CD14-positive monocyte (primary cell): ENCODE results near the gene EOMES. TPM values are rescaled to one million over a fixed set of nuclear protein-coding genes. Genes with fewer than 3 reads are reported as not detected.

Source experiments
- DNase-seq, 3 donors: peaks; one replicate each; pipeline ENCODE4 v3.0.0-alpha.2; 2011 to 2022
- H2AFZ ChIP-seq: 2 replicates; pipeline ENCODE4 v1.6.0; 2012; ENCODE audit warnings: mild to moderate bottlenecking, low read depth, low read length, inconsistent platforms; ENCODE audit not compliant: insufficient read depth, poor library complexity, severe bottlenecking
- H3K27ac ChIP-seq, 2 donors: 1 replicate in 1 of 2; 2 replicates in 1 of 2; pipeline ENCODE4 v1.5.1; 2012 to 2013; ENCODE audit warnings: low read length in 2 of 2, control low read depth in 1 of 2, inconsistent platforms in 1 of 2, low read depth in 1 of 2, mild to moderate bottlenecking in 1 of 2
- H3K27me3 ChIP-seq, 2 donors: one replicate each; pipeline versions ENCODE4 v1.6.0 to v1.6.1; 2011 to 2013; ENCODE audit warnings: low read length in 2 of 2; ENCODE audit not compliant: control insufficient read depth in 2 of 2, insufficient read depth in 2 of 2
- H3K36me3 ChIP-seq, 2 donors: replicated peaks in 1 of 2; 1 replicate in 1 of 2; 2 replicates in 1 of 2; pipeline versions ENCODE4 v1.5.1 to v1.6.1; 2012 to 2013; ENCODE audit warnings: low read length in 2 of 2, control low read depth in 1 of 2, inconsistent platforms in 1 of 2, mild to moderate bottlenecking in 1 of 2; ENCODE audit not compliant: insufficient read depth in 2 of 2, control insufficient read depth in 1 of 2
- H3K4me1 ChIP-seq, 2 donors: 1 replicate in 1 of 2; 2 replicates in 1 of 2; pipeline versions ENCODE4 v1.5.1 to v1.6.1; 2012 to 2013; ENCODE audit warnings: low read length in 2 of 2, control low read depth in 1 of 2, inconsistent platforms in 1 of 2, mild to moderate bottlenecking in 1 of 2, moderate library complexity in 1 of 2; ENCODE audit not compliant: insufficient read depth in 2 of 2, control insufficient read depth in 1 of 2
- H3K4me2 ChIP-seq: replicated peaks from 2 replicates; pipeline ENCODE3; 2012; ENCODE audit warnings: low read length, moderate library complexity, mild to moderate bottlenecking; ENCODE audit not compliant: poor library complexity, severe bottlenecking; ENCODE audit errors: extremely low read depth
- H3K4me3 ChIP-seq, 3 experiments: fragments of 200-600 bp in 1 of 3; sonication (generic) in 1 of 3; replicated peaks in 1 of 3; 1 replicate in 2 of 3; 2 replicates in 1 of 3; pipeline ENCODE4 v1.5.1; 2011 to 2013; ENCODE audit warnings: low read length in 3 of 3, mild to moderate bottlenecking in 3 of 3, control low read depth in 2 of 3, low read depth in 2 of 3, inconsistent platforms in 1 of 3, moderate library complexity in 1 of 3
- H3K79me2 ChIP-seq: 2 replicates; pipeline ENCODE4 v1.6.0; 2012; ENCODE audit warnings: mild to moderate bottlenecking, control low read depth, inconsistent platforms, low read length, moderate library complexity; ENCODE audit not compliant: insufficient read depth
- H3K9ac ChIP-seq: 2 replicates; pipeline ENCODE4 v1.6.0; 2017; ENCODE audit warnings: low read length, mild to moderate bottlenecking; ENCODE audit not compliant: insufficient read depth, poor library complexity, severe bottlenecking
- H3K9me3 ChIP-seq, 2 donors: replicated peaks in 1 of 2; 1 replicate in 1 of 2; 2 replicates in 1 of 2; pipeline versions ENCODE4 v1.5.1 to v1.6.1; 2012 to 2013; ENCODE audit warnings: low read length in 2 of 2, control low read depth in 1 of 2; ENCODE audit not compliant: control insufficient read depth in 1 of 2, insufficient read depth in 1 of 2
- H4K20me1 ChIP-seq: 2 replicates; pipeline ENCODE4 v1.6.0; 2012; ENCODE audit warnings: mild to moderate bottlenecking, low read length, control low read depth, moderate library complexity; ENCODE audit not compliant: insufficient read depth
- H3K27ac Mint-ChIP-seq, 7 donors: one replicate each; pipeline ENCODE4 v1.8.0; 2020; ENCODE audit warnings: mild to moderate bottlenecking in 7 of 7, mixed read lengths in 7 of 7, moderate library complexity in 6 of 7, inconsistent platforms in 2 of 7
- H3K27me3 Mint-ChIP-seq, 3 donors: one replicate each; pipeline ENCODE4 v1.8.0; 2021 to 2022; ENCODE audit warnings: low read depth in 3 of 3, mild to moderate bottlenecking in 3 of 3, mixed read lengths in 3 of 3, moderate library complexity in 3 of 3, inconsistent platforms in 1 of 3
- H3K36me3 Mint-ChIP-seq, 2 donors: one replicate each; pipeline ENCODE4 v1.8.0; 2020; ENCODE audit warnings: mixed read lengths in 2 of 2, inconsistent platforms in 1 of 2, mild to moderate bottlenecking in 1 of 2
- H3K4me1 Mint-ChIP-seq: one replicate; pipeline ENCODE4 v1.8.0; 2020; ENCODE audit warnings: mild to moderate bottlenecking, mixed read lengths
- H3K4me3 Mint-ChIP-seq, 2 donors: one replicate each; pipeline ENCODE4 v1.8.0; 2020; ENCODE audit warnings: mild to moderate bottlenecking in 2 of 2, mixed read lengths in 2 of 2, moderate library complexity in 1 of 2
- H3K9me3 Mint-ChIP-seq, 7 donors: one replicate each; pipeline ENCODE4 v1.8.0; 2020 to 2022; ENCODE audit warnings: mixed read lengths in 7 of 7, mild to moderate bottlenecking in 6 of 7, moderate library complexity in 6 of 7, inconsistent platforms in 2 of 7
- WGBS: methylation state at CpG from one replicate; pipeline ENCODE4 v1.1.5; 2013; ENCODE audit warnings: missing lambda C conversion rate; ENCODE audit not compliant: insufficient coverage; 5-methylcytosine and 5-hydroxymethylcytosine counted together
- intact Hi-C, 2 donors: fragments of 100-400 bp; cut with micrococcal nuclease; formaldehyde crosslinking; loops; one replicate each; pipeline versions ENCODE4 v1.15.0 to v1.15.1; 2023
- polyA plus RNA-seq, 3 donors: library from polyadenylated mRNA; depleted of rRNA in 1 of 3; unstranded in 2 of 3; stranded (reverse) in 1 of 3; fragments of 300-500 nt in 2 of 3; fragments of >200 nt in 1 of 3; fragmentation: Illumina TruSeq in 2 of 3; gene quantifications; 1 replicate in 2 of 3; 2 replicates in 1 of 3; pipeline ENCODE4 v1.2.3, GENCODE V29; 2012 to 2021
- TF ChIP-seq, protein P1 (sequence below): fragments of 200-600 bp; IDR thresholded peaks from one replicate; pipeline ENCODE4 v1.8.0; 2022; ENCODE audit warnings: antibody characterized with exemption, mild to moderate bottlenecking

EOMES gene
- polyA plus RNA-seq, 3 donors = 0.09 to 0.21 TPM; not detected in 1

- peaks cover 3 to 22% (median 5%) of the 10 kb centered on the region in 3 donors for H3K27me3 Mint-ChIP-seq
- Histone ChIP-seq H3K9ac (no peak overlapping the region), H3K4me2 (no peak overlapping the region), H3K27me3 (no peaks in the 10 kb centered on the region), H3K27ac (no peak overlapping the region), H4K20me1 (no peaks in the 10 kb centered on the region), H3K4me1 (no peaks in the 10 kb centered on the region), H3K9me3 (peaks cover 0 to 3% of the 10 kb centered on the region in 2 donors), H2AFZ (no peak overlapping the region), H3K4me3 (no peak overlapping the region), H3K79me2 (no peaks in the 10 kb centered on the region), H3K36me3 (no peaks in the 10 kb centered on the region)
- TF ChIP-seq, protein P1, sequence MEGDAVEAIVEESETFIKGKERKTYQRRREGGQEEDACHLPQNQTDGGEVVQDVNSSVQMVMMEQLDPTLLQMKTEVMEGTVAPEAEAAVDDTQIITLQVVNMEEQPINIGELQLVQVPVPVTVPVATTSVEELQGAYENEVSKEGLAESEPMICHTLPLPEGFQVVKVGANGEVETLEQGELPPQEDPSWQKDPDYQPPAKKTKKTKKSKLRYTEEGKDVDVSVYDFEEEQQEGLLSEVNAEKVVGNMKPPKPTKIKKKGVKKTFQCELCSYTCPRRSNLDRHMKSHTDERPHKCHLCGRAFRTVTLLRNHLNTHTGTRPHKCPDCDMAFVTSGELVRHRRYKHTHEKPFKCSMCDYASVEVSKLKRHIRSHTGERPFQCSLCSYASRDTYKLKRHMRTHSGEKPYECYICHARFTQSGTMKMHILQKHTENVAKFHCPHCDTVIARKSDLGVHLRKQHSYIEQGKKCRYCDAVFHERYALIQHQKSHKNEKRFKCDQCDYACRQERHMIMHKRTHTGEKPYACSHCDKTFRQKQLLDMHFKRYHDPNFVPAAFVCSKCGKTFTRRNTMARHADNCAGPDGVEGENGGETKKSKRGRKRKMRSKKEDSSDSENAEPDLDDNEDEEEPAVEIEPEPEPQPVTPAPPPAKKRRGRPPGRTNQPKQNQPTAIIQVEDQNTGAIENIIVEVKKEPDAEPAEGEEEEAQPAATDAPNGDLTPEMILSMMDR = no peak
- peaks cover 0 to 11% (median 6%) of the 10 kb centered on the region in 7 donors for H3K9me3 Mint-ChIP-seq
- no peaks in the 10 kb centered on the region for H3K4me1 Mint-ChIP-seq
- H3K4me3 Mint-ChIP-seq = no peak overlapping the region
- intact Hi-C loops = no loop called here
- DNase-seq = no peak
- no peak overlapping the region for H3K27ac Mint-ChIP-seq
- H3K36me3 Mint-ChIP-seq = no peaks in the 10 kb centered on the region
- WGBS = 83% methylated on average over 1 of the region's 2 CpGs
These were observed 18.7 kb upstream of the EOMES start for GRCh38 chr3:27740854-27741253.

DNA sequence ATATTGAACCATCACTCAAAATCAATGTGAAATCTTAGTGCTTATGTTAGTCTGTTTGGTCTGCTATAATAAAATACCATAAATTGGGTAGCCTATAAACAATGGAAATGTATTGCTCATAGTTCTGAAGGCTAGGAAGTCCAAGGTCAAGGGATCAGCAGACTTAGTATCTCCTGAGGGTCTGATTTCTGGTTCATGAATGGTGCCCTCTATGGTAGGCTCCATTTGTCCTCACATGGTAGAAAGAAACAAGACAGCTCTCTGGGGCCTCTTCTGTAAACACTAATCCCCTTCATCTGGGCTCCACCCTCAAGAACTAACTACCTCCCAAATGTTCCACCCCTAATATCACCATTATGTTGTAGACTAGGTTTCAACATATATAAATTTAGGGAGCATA lies 15.0 kb upstream of the EOMES start:
- Histone ChIP-seq H2AFZ (no peak overlapping the region), H3K9ac (no peak overlapping the region), H3K79me2 (no peaks in the 10 kb centered on the region), H3K27ac (no peak overlapping the region), H3K36me3 (no peaks in the 10 kb centered on the region), H3K9me3 (no peaks in the 10 kb centered on the region), H3K4me2 (no peak overlapping the region), H3K4me1 (no peaks in the 10 kb centered on the region), H4K20me1 (no peaks in the 10 kb centered on the region), H3K4me3 (no peak overlapping the region), H3K27me3 (peaks cover 19 to 28% of the 10 kb centered on the region in 2 donors)
- intact Hi-C loops = no loop called here
- Mint-ChIP-seq H3K4me3 (no peak overlapping the region), H3K27me3 (peaks cover 21 to 39% (median 22%) of the 10 kb centered on the region in 3 donors), H3K27ac (no peak overlapping the region), H3K36me3 (no peaks in the 10 kb centered on the region), H3K9me3 (peaks cover 0 to 6% (median 2%) of the 10 kb centered on the region in 7 donors), H3K4me1 (no peaks in the 10 kb centered on the region)
- no peak for DNase-seq
- TF ChIP-seq, protein P1 = no peak
